ENCODE data around the gene KCTD19.

The KCTD19 gene

DNA sequence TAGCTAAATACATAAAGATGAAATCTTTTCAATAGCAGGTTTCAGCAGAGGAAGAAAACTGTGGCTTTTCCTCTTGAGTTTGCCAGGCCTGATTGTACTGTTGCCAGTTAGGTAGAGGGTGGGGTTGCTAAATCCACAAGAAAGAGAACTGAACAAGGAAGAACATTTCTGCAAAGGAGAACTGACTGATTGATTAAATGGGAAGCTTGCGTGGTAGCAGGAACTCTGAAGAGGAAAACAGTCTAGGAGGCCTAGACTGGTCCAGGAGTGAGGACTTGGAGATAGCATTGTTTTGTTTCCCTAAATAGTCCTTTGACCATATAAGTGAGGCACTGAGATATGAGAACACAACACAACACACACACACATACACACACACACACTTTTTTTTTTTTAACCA lies 18.9 kb upstream of the KCTD19 start:
- TF ChIP-seq, protein P1, sequence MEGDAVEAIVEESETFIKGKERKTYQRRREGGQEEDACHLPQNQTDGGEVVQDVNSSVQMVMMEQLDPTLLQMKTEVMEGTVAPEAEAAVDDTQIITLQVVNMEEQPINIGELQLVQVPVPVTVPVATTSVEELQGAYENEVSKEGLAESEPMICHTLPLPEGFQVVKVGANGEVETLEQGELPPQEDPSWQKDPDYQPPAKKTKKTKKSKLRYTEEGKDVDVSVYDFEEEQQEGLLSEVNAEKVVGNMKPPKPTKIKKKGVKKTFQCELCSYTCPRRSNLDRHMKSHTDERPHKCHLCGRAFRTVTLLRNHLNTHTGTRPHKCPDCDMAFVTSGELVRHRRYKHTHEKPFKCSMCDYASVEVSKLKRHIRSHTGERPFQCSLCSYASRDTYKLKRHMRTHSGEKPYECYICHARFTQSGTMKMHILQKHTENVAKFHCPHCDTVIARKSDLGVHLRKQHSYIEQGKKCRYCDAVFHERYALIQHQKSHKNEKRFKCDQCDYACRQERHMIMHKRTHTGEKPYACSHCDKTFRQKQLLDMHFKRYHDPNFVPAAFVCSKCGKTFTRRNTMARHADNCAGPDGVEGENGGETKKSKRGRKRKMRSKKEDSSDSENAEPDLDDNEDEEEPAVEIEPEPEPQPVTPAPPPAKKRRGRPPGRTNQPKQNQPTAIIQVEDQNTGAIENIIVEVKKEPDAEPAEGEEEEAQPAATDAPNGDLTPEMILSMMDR (IDR thresholded peaks at IDR 0.05) = no peak
- Histone ChIP-seq H3K27ac (no peak overlapping the region), H3K4me3 (ENCODE audit: low read depth in 1 of 2, low read length in 1 of 2) (no peak overlapping the region), H3K9me3 (no peaks in the 10 kb centered on the region), H3K4me1 (ENCODE audit: control insufficient read depth in 1 of 2, insufficient read depth in 1 of 2, low read depth in 1 of 2, low read length in 1 of 2) (no peaks in the 10 kb centered on the region), H3K36me3 (no peaks in the 10 kb centered on the region), H3K27me3 (no peaks in the 10 kb centered on the region)

DNA sequence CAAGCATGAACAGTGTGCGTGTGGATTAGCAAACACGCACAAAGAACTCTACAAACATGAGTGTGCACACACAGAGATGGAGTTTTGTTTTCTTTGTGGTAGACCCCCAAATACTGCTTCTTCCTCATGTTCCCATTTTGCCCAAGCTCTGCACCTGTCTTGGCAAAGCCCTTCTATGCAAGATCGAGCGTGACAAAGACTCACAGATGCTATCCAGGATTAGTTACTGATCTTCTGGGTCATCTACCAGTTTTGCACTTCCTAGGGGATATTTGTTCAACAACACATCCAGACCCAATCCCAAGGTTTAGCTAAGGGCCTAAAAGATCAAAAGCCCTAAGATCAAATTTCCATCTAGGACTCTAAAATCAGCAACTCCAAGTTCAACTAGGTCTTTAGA lies 16.1 kb upstream of the KCTD19 start:
- TF ChIP-seq, protein P1 (IDR thresholded peaks at IDR 0.05) = no peak
- no peaks in the 10 kb centered on the region for H3K9me3 ChIP-seq

DNA sequence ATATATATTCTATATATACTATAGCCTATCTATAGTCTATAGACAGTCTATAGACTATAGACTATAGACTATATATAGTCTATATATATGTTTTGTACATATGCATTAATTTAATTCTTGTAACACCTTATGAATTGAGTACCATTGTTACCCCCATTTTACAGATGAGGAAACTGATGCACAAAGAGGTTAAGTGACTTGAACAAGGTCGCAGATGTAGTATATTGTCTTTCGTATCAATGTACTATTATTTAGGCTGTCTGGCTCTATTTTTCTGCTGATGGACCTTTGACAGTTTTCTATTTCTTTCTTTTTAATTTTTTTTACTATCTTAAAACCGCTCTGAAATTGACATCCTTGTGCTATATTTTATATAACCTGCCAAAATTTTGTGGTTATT lies 14.7 kb upstream of the KCTD19 start:
- H3K27me3 ChIP-seq = no peaks in the 10 kb centered on the region
- no peak overlapping the region for H3K27ac ChIP-seq
- H3K36me3 ChIP-seq = no peaks in the 10 kb centered on the region
- H3K9me3 ChIP-seq = no peaks in the 10 kb centered on the region
- TF ChIP-seq, protein P1 (IDR thresholded peaks at IDR 0.05) = no peak
- no peak overlapping the region for H3K4me3 ChIP-seq (ENCODE audit: low read depth in 1 of 2, low read length in 1 of 2)
- no peaks in the 10 kb centered on the region for H3K4me1 ChIP-seq (ENCODE audit: control insufficient read depth in 1 of 2, insufficient read depth in 1 of 2, low read depth in 1 of 2, low read length in 1 of 2)

More for the DNA sequence above, 16.1 kb upstream of the KCTD19 start:
- H3K36me3 ChIP-seq = no peaks in the 10 kb centered on the region
- no peak overlapping the region for H3K4me3 ChIP-seq (ENCODE audit: low read depth in 1 of 2, low read length in 1 of 2)
- H3K27me3 ChIP-seq = no peaks in the 10 kb centered on the region
- H3K4me1 ChIP-seq (ENCODE audit: control insufficient read depth in 1 of 2, insufficient read depth in 1 of 2, low read depth in 1 of 2, low read length in 1 of 2) = no peaks in the 10 kb centered on the region
- H3K27ac ChIP-seq = no peak overlapping the region

GRCh38 chr16:67339453-67339852 lies 12.9 kb upstream of the KCTD19 start:
- Histone ChIP-seq H3K27ac (no peak overlapping the region), H3K9me3 (no peaks in the 10 kb centered on the region), H3K4me3 (ENCODE audit: low read depth in 1 of 2, low read length in 1 of 2) (no peak overlapping the region), H3K27me3 (no peaks in the 10 kb centered on the region), H3K36me3 (no peaks in the 10 kb centered on the region), H3K4me1 (ENCODE audit: control insufficient read depth in 1 of 2, insufficient read depth in 1 of 2, low read depth in 1 of 2, low read length in 1 of 2) (no peaks in the 10 kb centered on the region)
- TF ChIP-seq, protein P1 (IDR thresholded peaks at IDR 0.05) = no peak

GRCh38 chr16:67336648-67337047 lies 10.1 kb upstream of the KCTD19 start:
- TF ChIP-seq, protein P1 (IDR thresholded peaks at IDR 0.05) = no peak
- Histone ChIP-seq H3K27ac (no peak overlapping the region), H3K27me3 (peaks cover 10% of the 10 kb centered on the region), H3K9me3 (no peaks in the 10 kb centered on the region), H3K4me3 (ENCODE audit: low read depth in 1 of 2, low read length in 1 of 2) (no peak overlapping the region), H3K4me1 (ENCODE audit: control insufficient read depth in 1 of 2, insufficient read depth in 1 of 2, low read depth in 1 of 2, low read length in 1 of 2) (no peaks in the 10 kb centered on the region), H3K36me3 (no peaks in the 10 kb centered on the region)

DNA sequence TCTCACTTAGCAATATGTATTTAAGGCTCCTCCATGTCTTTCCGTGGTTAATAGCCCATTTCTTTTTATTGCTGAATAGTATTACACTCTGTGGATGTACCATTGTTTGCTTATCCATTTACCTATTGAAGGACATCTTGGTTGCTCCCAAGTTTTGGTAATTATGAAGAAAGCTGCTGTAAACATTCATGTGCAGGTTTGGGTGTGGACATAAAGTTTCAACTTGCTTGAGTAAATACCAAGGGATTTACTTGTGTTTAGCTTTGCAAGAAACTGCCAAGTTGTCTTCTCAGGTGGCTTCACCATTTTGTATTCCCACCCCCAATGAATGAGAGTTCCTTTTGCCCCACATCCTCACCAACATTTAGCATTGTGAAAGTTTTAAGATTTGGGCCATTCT lies 9.6 kb upstream of the KCTD19 start:
- no peaks in the 10 kb centered on the region for H3K9me3 ChIP-seq
- no peak overlapping the region for H3K4me3 ChIP-seq (ENCODE audit: low read depth in 1 of 2, low read length in 1 of 2)
- no peak overlapping the region for H3K27ac ChIP-seq
- H3K27me3 ChIP-seq = peaks cover 10% of the 10 kb centered on the region
- TF ChIP-seq, protein P1 (IDR thresholded peaks at IDR 0.05) = no peak
- H3K4me1 ChIP-seq (ENCODE audit: control insufficient read depth in 1 of 2, insufficient read depth in 1 of 2, low read depth in 1 of 2, low read length in 1 of 2) = no peaks in the 10 kb centered on the region
- H3K36me3 ChIP-seq = no peaks in the 10 kb centered on the region

Data from neutrophil (primary cell).